ENCODE data around the gene PRKCA. TPM values are rescaled to one million over a fixed set of nuclear protein-coding genes. Genes with fewer than 3 reads are reported as not detected.

Gene PRKCA
- total RNA-seq, 3 donors from 2014 or later: 5.1 to 10.5 (median 6.6) TPM

DNA sequence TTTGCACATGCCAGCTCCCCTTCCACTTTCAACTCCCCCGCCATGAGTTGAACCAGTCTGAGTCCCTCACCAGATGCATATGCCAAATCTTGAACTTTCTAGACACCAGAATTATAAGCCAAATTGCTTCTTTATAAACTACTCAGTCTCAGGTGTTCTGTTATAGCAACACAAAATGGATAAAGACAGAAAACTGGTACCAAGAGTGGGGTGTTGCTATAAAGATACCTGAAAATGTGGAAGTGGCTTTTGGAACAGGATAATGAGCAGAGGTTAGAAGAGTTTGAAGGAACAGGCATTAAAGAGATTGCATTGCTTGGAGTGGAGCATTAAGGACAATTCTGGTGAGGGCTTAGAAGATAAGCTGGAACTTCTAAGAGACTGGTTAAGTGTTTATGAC is 515.3 kb downstream of the PRKCA start:
- no peak overlapping the region for H3K27ac ChIP-seq
- H3K36me3 ChIP-seq: no peaks in the 10 kb centered on the region
- intact Hi-C loops (cut with DNase I; ENCODE audit: low total_unique reads): no loop called here
- H3K4me1 ChIP-seq: no peaks in the 10 kb centered on the region
- no peak for TF ChIP-seq POLR2AphosphoS5 (IDR thresholded peaks at IDR 0.05)
- TF ChIP-seq, protein P1, sequence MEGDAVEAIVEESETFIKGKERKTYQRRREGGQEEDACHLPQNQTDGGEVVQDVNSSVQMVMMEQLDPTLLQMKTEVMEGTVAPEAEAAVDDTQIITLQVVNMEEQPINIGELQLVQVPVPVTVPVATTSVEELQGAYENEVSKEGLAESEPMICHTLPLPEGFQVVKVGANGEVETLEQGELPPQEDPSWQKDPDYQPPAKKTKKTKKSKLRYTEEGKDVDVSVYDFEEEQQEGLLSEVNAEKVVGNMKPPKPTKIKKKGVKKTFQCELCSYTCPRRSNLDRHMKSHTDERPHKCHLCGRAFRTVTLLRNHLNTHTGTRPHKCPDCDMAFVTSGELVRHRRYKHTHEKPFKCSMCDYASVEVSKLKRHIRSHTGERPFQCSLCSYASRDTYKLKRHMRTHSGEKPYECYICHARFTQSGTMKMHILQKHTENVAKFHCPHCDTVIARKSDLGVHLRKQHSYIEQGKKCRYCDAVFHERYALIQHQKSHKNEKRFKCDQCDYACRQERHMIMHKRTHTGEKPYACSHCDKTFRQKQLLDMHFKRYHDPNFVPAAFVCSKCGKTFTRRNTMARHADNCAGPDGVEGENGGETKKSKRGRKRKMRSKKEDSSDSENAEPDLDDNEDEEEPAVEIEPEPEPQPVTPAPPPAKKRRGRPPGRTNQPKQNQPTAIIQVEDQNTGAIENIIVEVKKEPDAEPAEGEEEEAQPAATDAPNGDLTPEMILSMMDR (IDR thresholded peaks at IDR 0.05): no peak
- TF ChIP-seq POLR2A (IDR thresholded peaks at IDR 0.05): no peak
- H3K9me3 ChIP-seq: peaks cover 0 to 9% of the 10 kb centered on the region in 2 donors
- no peak overlapping the region for H3K4me3 ChIP-seq
- no peak for DNase-seq (ENCODE audit: low spot score in 2 of 2)
- peaks cover 0 to under 1% of the 10 kb centered on the region in 2 donors for H3K27me3 ChIP-seq

GRCh38 chr17:66819466-66819865 is 517.1 kb downstream of the PRKCA start:
- TF ChIP-seq POLR2AphosphoS5 (IDR thresholded peaks at IDR 0.05): no peak
- TF ChIP-seq, protein P1 (IDR thresholded peaks at IDR 0.05): no peak
- no peak for TF ChIP-seq POLR2A (IDR thresholded peaks at IDR 0.05)
- no peaks in the 10 kb centered on the region for H3K4me1 ChIP-seq
- intact Hi-C loops (cut with DNase I; ENCODE audit: low total_unique reads): no loop called here
- peaks cover 0 to 2% of the 10 kb centered on the region in 2 donors for H3K27me3 ChIP-seq
- H3K36me3 ChIP-seq: no peaks in the 10 kb centered on the region
- H3K9me3 ChIP-seq: peaks cover 0 to 9% of the 10 kb centered on the region in 2 donors
- H3K27ac ChIP-seq: no peak overlapping the region
- DNase-seq (ENCODE audit: low spot score in 2 of 2): no peak
- no peak overlapping the region for H3K4me3 ChIP-seq

DNA sequence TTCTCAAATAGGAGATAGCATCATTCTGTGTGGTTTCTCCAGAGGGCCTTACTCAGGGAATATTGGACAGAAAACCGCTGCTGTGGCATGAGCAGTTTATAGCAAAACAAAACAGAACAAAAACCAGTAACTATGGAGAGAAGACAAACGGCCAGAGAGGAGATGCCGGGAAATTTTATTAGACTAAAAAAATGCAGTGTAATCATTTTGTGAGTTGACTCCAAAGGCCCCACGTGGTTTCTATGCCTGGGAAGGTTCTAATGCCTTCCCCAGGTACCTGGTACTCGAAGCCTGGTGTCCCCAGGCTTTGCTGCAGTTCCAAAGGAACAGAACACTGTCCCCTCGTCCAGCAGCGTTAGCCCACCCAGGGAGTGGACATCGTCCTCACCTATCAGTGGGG is 519.6 kb downstream of the PRKCA start:
- intact Hi-C loops (cut with DNase I; ENCODE audit: low total_unique reads): no loop called here
- no peak overlapping the region for H3K4me3 ChIP-seq
- H3K27ac ChIP-seq: no peak overlapping the region
- H3K27me3 ChIP-seq: peaks cover 0 to 7% of the 10 kb centered on the region in 2 donors
- no peaks in the 10 kb centered on the region for H3K4me1 ChIP-seq
- peaks cover 0 to 9% of the 10 kb centered on the region in 2 donors for H3K9me3 ChIP-seq
- H3K36me3 ChIP-seq: no peaks in the 10 kb centered on the region
- TF ChIP-seq, protein P1 (IDR thresholded peaks at IDR 0.05): no peak
- TF ChIP-seq POLR2A (IDR thresholded peaks at IDR 0.05) (no peak), POLR2AphosphoS5 (IDR thresholded peaks at IDR 0.05) (no peak)
- no peak for DNase-seq (ENCODE audit: low spot score in 2 of 2)

GRCh38 chr17:66826856-66827255 is 524.4 kb downstream of the PRKCA start:
- no peak for DNase-seq (ENCODE audit: low spot score in 2 of 2)
- Histone ChIP-seq H3K27ac (no peak overlapping the region), H3K9me3 (no peaks in the 10 kb centered on the region), H3K4me3 (no peak overlapping the region), H3K4me1 (no peaks in the 10 kb centered on the region), H3K36me3 (no peaks in the 10 kb centered on the region), H3K27me3 (peaks cover 0 to 26% of the 10 kb centered on the region in 2 donors)
- intact Hi-C loops (cut with DNase I; ENCODE audit: low total_unique reads): no loop called here
- TF ChIP-seq POLR2AphosphoS5 (IDR thresholded peaks at IDR 0.05): no peak
- TF ChIP-seq POLR2A (IDR thresholded peaks at IDR 0.05): no peak
- TF ChIP-seq, protein P1 (IDR thresholded peaks at IDR 0.05): no peak

DNA sequence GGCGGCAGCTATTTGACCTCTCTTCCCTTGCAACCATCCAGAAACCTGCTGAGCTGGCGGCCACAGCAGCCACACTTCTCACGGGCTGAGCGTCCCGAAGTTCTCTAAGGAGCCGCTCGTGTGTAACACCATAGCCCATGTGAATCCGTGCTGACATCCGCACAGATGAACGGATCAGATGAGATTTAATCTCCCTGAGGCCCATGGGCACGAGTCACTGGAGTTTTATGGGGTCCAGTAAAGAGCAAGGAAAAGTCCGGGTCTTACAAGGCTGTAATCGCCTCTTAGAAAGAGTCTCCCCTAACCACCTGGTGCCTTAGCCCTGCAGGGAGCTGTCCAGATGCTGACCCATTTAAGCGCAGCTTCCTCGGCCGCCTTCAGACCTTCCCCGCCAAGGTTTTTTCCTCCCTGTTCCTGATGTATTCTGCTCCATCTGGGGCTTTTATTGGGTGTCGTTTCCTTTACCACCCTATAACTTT is 527.0 kb downstream of the PRKCA start:
- no peak for DNase-seq (ENCODE audit: low spot score in 2 of 2)
- no peaks in the 10 kb centered on the region for H3K36me3 ChIP-seq
- no peak for TF ChIP-seq POLR2AphosphoS5 (IDR thresholded peaks at IDR 0.05)
- TF ChIP-seq, protein P1 (IDR thresholded peaks at IDR 0.05): no peak
- no peak for TF ChIP-seq POLR2A (IDR thresholded peaks at IDR 0.05)
- no peak overlapping the region for H3K27ac ChIP-seq
- H3K4me3 ChIP-seq: no peak overlapping the region
- intact Hi-C loops (cut with DNase I; ENCODE audit: low total_unique reads): no loop called here
- H3K4me1 ChIP-seq: no peaks in the 10 kb centered on the region
- H3K9me3 ChIP-seq: no peaks in the 10 kb centered on the region
- H3K27me3 ChIP-seq: peaks cover 0 to 44% of the 10 kb centered on the region in 2 donors
